Astrocyte (in vitro differentiated cells and primary cell): ENCODE results near the gene CTTNBP2NL.

Experiments used
- EZH2 ChIP-seq: IDR thresholded peaks from 2 replicates; pipeline ENCODE4 v1.6.1; 2012; ENCODE audit warnings: mild to moderate bottlenecking, low read length, inconsistent platforms; ENCODE audit not compliant: insufficient read depth
- TF ChIP-seq, protein P1 (sequence below): IDR thresholded peaks from 2 replicates; pipeline ENCODE4 v1.5.1; 2011; ENCODE audit warnings: low read depth, mild to moderate bottlenecking, inconsistent platforms, low read length, moderate library complexity; ENCODE audit not compliant: insufficient read depth

GRCh38 chr1:112509660-112510178, 113.7 kb downstream of the CTTNBP2NL start:
- TF ChIP-seq EZH2, result no peak
- TF ChIP-seq, protein P1, sequence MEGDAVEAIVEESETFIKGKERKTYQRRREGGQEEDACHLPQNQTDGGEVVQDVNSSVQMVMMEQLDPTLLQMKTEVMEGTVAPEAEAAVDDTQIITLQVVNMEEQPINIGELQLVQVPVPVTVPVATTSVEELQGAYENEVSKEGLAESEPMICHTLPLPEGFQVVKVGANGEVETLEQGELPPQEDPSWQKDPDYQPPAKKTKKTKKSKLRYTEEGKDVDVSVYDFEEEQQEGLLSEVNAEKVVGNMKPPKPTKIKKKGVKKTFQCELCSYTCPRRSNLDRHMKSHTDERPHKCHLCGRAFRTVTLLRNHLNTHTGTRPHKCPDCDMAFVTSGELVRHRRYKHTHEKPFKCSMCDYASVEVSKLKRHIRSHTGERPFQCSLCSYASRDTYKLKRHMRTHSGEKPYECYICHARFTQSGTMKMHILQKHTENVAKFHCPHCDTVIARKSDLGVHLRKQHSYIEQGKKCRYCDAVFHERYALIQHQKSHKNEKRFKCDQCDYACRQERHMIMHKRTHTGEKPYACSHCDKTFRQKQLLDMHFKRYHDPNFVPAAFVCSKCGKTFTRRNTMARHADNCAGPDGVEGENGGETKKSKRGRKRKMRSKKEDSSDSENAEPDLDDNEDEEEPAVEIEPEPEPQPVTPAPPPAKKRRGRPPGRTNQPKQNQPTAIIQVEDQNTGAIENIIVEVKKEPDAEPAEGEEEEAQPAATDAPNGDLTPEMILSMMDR, result no peak
